PC-9 (cell line): ENCODE data around the gene NIP7. TPM values are rescaled to one million over a fixed set of nuclear protein-coding genes. Genes with fewer than 3 reads are reported as not detected.

Experiments
- BruUV-seq: library from RNA; stranded (reverse); fragments of 400-500 nt; replicated peaks from 2 replicates; lab custom pipeline; 2021; lab: Mats Ljungman, UMichigan
- CTCF ChIA-PET: fragments of 300-600 bp; sonication (Branson Sonifier 250); formaldehyde crosslinking; loops from one replicate; lab custom pipeline; 2022; ENCODE audit warnings: antibody characterized with exemption; lab: Charles Lee
- POLR2A ChIA-PET: fragments of 300-600 bp; sonication (Branson Sonifier 250); formaldehyde crosslinking; loops from one replicate; lab custom pipeline; 2022; ENCODE audit warnings: antibody characterized with exemption; ENCODE audit not compliant: unreplicated experiment; lab: Charles Lee
- DNase-seq, 2 experiments: peaks; one replicate each; pipeline versions ENCODE4 v3.0.0 to v3.0.0-alpha.2; 2015 to 2022; ENCODE audit warnings: mixed read lengths in 1 of 2
- H2AFZ ChIP-seq: fragments of 200-600 bp; sonication (generic); 2 replicates; pipeline ENCODE4 v1.8.1; 2017; ENCODE audit warnings: antibody characterized with exemption
- H3F3A ChIP-seq: fragments of 200-600 bp; sonication (generic); 2 replicates; pipeline ENCODE4 v1.8.1; 2017; ENCODE audit warnings: antibody characterized with exemption, mild to moderate bottlenecking, low read depth; ENCODE audit not compliant: insufficient read depth
- H3K27ac ChIP-seq: fragments of 200-600 bp; sonication (generic); 2 replicates; pipeline ENCODE4 v1.6.1; 2016; ENCODE audit warnings: mixed run types
- H3K27me3 ChIP-seq: fragments of 200-600 bp; sonication (generic); 2 replicates; pipeline ENCODE4 v1.6.1; 2016; ENCODE audit warnings: low read depth, mixed run types; ENCODE audit not compliant: insufficient read depth
- H3K36me3 ChIP-seq: fragments of 200-600 bp; sonication (generic); 2 replicates; pipeline ENCODE4 v1.6.1; 2016; ENCODE audit warnings: low read depth, mixed run types
- H3K4me1 ChIP-seq: fragments of 200-600 bp; sonication (generic); replicated peaks from 2 replicates; pipeline ENCODE4 v1.6.1; 2016; ENCODE audit warnings: mixed run types; ENCODE audit not compliant: insufficient read depth
- H3K4me2 ChIP-seq: fragments of 200-600 bp; sonication (generic); 2 replicates; pipeline ENCODE4 v1.6.1; 2017; ENCODE audit warnings: mixed run types
- H3K4me3 ChIP-seq: fragments of 200-600 bp; sonication (generic); 2 replicates; pipeline ENCODE4 v1.6.1; 2016; ENCODE audit warnings: mixed run types
- H3K79me2 ChIP-seq: fragments of 200-600 bp; sonication (generic); 2 replicates; pipeline ENCODE4 v1.6.1; 2017; ENCODE audit warnings: low read depth, mixed run types
- H3K9me2 ChIP-seq: fragments of 200-600 bp; sonication (generic); 2 replicates; pipeline ENCODE4 v1.8.1; 2017; ENCODE audit warnings: mild to moderate bottlenecking; ENCODE audit not compliant: insufficient read depth
- H3K9me3 ChIP-seq: fragments of 200-600 bp; sonication (generic); 2 replicates; pipeline ENCODE4 v1.8.1; 2016; ENCODE audit warnings: low read depth; ENCODE audit not compliant: insufficient read depth
- H4K20me1 ChIP-seq: fragments of 200-600 bp; sonication (generic); 2 replicates; pipeline ENCODE4 v1.8.1; 2017; ENCODE audit not compliant: insufficient read depth
- EZH2 ChIP-seq: fragments of 200-600 bp; sonication (generic); IDR thresholded peaks from 2 replicates; pipeline ENCODE4 v1.8.0; 2017; ENCODE audit warnings: antibody characterized with exemption, low read depth
- intact Hi-C: fragments of 100-400 bp; cut with micrococcal nuclease; formaldehyde crosslinking; loops from one replicate; pipeline ENCODE4 v1.10.0; 2022; ENCODE audit not compliant: unreplicated experiment
- total RNA-seq: library from RNA; stranded (reverse); gene quantifications from 2 replicates; pipeline ENCODE4 v1.2.3, GENCODE V29; 2021
- TF ChIP-seq, protein P1 (sequence below): fragments of 200-600 bp; sonication (generic); conservative IDR thresholded peaks from 2 replicates; pipeline ENCODE4 v1.6.1; 2017; ENCODE audit warnings: mixed run types, antibody characterized with exemption, mild to moderate bottlenecking, moderate library complexity

Gene NIP7
- total RNA-seq, 1 experiment from 2014 or later = 23.6 TPM

DNA sequence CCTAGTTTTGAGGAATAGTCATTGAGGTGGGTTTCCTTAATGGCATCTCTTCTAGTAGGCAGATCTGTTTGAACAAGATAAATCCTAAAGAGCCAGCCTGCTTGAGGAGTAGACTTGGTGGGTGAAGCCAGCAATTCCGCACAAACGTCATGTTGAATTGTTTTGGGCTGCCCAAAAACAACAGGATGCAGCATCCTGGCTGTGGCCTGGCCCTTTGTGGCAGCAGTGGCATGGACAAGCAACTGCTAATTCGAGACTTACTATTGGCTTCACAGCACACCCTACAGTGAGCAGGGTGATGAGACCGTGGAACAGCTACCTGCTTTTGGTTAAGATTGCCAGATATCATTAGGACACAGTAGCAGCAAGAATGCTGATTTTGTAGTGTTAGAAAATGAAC, 37.7 kb upstream of the NIP7 start:
- Histone ChIP-seq H3K4me2 (no peak overlapping the region), H3K36me3 (no peaks in the 10 kb centered on the region), H3K4me1 (no peaks in the 10 kb centered on the region), H3K27me3 (no peaks in the 10 kb centered on the region), H3F3A (peaks cover 6% of the 10 kb centered on the region; the same call in 1 of the 2 replicates), H3K27ac (no peak overlapping the region), H2AFZ (no peak overlapping the region), H3K9me2 (no peaks in the 10 kb centered on the region), H3K79me2 (no peaks in the 10 kb centered on the region), H3K4me3 (no peak overlapping the region), H4K20me1 (no peaks in the 10 kb centered on the region), H3K9me3 (no peaks in the 10 kb centered on the region)
- intact Hi-C loops = no loop called here
- BruUV-seq = no TSS peak
- ChIA-PET POLR2A (no interaction called here), CTCF (no interaction called here)
- TF ChIP-seq EZH2 = no peak
- TF ChIP-seq, protein P1, sequence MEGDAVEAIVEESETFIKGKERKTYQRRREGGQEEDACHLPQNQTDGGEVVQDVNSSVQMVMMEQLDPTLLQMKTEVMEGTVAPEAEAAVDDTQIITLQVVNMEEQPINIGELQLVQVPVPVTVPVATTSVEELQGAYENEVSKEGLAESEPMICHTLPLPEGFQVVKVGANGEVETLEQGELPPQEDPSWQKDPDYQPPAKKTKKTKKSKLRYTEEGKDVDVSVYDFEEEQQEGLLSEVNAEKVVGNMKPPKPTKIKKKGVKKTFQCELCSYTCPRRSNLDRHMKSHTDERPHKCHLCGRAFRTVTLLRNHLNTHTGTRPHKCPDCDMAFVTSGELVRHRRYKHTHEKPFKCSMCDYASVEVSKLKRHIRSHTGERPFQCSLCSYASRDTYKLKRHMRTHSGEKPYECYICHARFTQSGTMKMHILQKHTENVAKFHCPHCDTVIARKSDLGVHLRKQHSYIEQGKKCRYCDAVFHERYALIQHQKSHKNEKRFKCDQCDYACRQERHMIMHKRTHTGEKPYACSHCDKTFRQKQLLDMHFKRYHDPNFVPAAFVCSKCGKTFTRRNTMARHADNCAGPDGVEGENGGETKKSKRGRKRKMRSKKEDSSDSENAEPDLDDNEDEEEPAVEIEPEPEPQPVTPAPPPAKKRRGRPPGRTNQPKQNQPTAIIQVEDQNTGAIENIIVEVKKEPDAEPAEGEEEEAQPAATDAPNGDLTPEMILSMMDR = no peak
- DNase-seq = no peak

DNA sequence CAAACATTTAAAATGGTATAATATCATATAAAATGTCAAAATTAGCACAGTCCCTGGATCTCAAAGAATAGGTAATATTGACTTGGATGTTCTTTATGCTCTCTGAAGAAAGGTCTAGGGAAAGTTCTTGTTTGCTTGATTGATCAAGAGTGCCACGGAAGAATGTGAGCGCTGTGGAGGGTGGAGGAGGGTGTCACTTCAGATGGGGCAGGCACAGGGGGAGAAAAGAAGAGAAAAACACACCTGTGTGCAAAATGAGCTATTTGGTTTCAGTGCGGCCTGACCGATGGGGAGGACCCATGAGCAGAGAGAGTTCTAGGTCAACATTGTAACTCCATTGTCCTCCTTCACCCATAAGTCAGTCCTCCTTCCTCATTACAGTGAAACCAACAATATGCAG, 37.3 kb upstream of the NIP7 start:
- TF ChIP-seq, protein P1 = no peak
- no peak for TF ChIP-seq EZH2
- no peaks in the 10 kb centered on the region for H3K36me3 ChIP-seq
- no peak for DNase-seq
- H3K4me3 ChIP-seq = no peak overlapping the region
- no peaks in the 10 kb centered on the region for H3K4me1 ChIP-seq
- H3K79me2 ChIP-seq = no peaks in the 10 kb centered on the region
- CTCF ChIA-PET = interaction anchor here (0.6 kb wide), 2 partner anchors 192 to 416 kb away, joined by 3 to 5 read pairs; no protein-coding TSS in a partner anchor
- no peak overlapping the region for H3K27ac ChIP-seq
- POLR2A ChIA-PET = no interaction called here
- H3K9me3 ChIP-seq = no peaks in the 10 kb centered on the region
- H3K9me2 ChIP-seq = no peaks in the 10 kb centered on the region
- H2AFZ ChIP-seq = no peak overlapping the region
- no peaks in the 10 kb centered on the region for H3K27me3 ChIP-seq
- H4K20me1 ChIP-seq = no peaks in the 10 kb centered on the region
- no peak overlapping the region for H3K4me2 ChIP-seq
- no TSS peak for BruUV-seq
- H3F3A ChIP-seq = peaks cover 8% of the 10 kb centered on the region; the same call in 1 of the 2 replicates
- intact Hi-C loops = no loop called here

DNA sequence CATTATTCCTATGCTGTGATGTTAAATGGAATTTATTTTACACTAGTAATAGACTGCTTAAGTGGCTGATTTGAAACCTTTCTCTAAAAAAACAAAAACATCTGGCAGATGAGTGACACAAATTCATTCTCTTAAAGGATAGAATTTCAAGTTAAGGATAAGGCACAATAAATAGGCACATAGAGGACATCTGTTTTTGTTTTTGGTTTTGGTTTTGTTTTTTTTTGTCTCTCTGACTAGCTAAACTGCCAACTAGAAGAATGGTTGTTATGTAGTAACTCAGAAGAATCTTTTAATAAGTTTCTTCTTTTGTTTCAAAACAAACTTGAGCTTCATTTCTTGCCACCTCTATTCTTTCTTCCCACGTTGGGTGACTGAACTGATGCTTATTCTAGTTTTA, 33.5 kb upstream of the NIP7 start:
- no peaks in the 10 kb centered on the region for H3K27me3 ChIP-seq
- H3K4me1 ChIP-seq = no peaks in the 10 kb centered on the region; the same call in 1 of the 2 replicates

More for the DNA sequence above, 33.5 kb upstream of the NIP7 start:
- no peak overlapping the region for H3K4me2 ChIP-seq
- DNase-seq = peak in 1 of 2 experiments; percentile 1
- H3K4me3 ChIP-seq = no peak overlapping the region
- no peak overlapping the region for H2AFZ ChIP-seq
- ChIA-PET CTCF (interaction anchor here (0.6 kb wide), 1 partner anchor 24 kb away, joined by 4 read pairs; the partner anchor contains the start of gene PDF), POLR2A (no interaction called here)
- no peaks in the 10 kb centered on the region for H3K9me3 ChIP-seq
- no peak for TF ChIP-seq EZH2
- TF ChIP-seq, protein P1 = no peak
- intact Hi-C loops = no loop called here
- no peaks in the 10 kb centered on the region for H3K9me2 ChIP-seq
- no peaks in the 10 kb centered on the region for H3K36me3 ChIP-seq
- BruUV-seq = no TSS peak
- H3F3A ChIP-seq = peaks cover 12% of the 10 kb centered on the region; the same call in 1 of the 2 replicates
- H3K27ac ChIP-seq = no peak overlapping the region
- H3K79me2 ChIP-seq = no peaks in the 10 kb centered on the region
- H4K20me1 ChIP-seq = no peaks in the 10 kb centered on the region
